ENCODE results near the gene SPRR2B.

GRCh38 chr1:153024413-153024812, 47.0 kb downstream of the SPRR2B start:
- no peak for TF ChIP-seq CTCF (conservative IDR thresholded peaks at IDR 0.05; ENCODE audit: low read depth, low read length)
- TF ChIP-seq EZH2 (IDR thresholded peaks at IDR 0.05; ENCODE audit: borderline replicate concordance, low read depth, low read length, poor library complexity, severe bottlenecking) = no peak

Measured in A673 (cell line).